Tibial artery (tissue), 4 donors: ENCODE measurements around the gene PARD3B.

Experiments used
- DNase-seq, 2 donors: peaks; one replicate each; pipeline ENCODE4 v3.0.0-alpha.2; 2019
- H3K27ac ChIP-seq, 2 donors: fragments of 200-600 bp; sonication (generic) in 1 of 2; 1 replicate in 1 of 2; 2 replicates in 1 of 2; pipeline ENCODE4 v1.5.1; 2018 to 2019; ENCODE audit warnings: mild to moderate bottlenecking in 1 of 2
- H3K27me3 ChIP-seq, 2 donors: fragments of 200-600 bp; sonication (generic) in 1 of 2; one replicate each; pipeline versions ENCODE4 v1.5.1 to v1.6.0; 2016 to 2019
- H3K36me3 ChIP-seq, 3 donors: fragments of 200-600 bp; sonication (generic) in 2 of 3; one replicate each; pipeline ENCODE4 v1.5.1; 2016 to 2019; ENCODE audit warnings: mild to moderate bottlenecking in 2 of 3
- H3K4me1 ChIP-seq, 4 donors: fragments of 200-600 bp; sonication (generic) in 2 of 4; 1 replicate in 3 of 4; 2 replicates in 1 of 4; pipeline ENCODE4 v1.5.1; 2016 to 2019
- H3K4me3 ChIP-seq, 2 donors: fragments of 200-600 bp; sonication (generic) in 1 of 2; 1 replicate in 1 of 2; 2 replicates in 1 of 2; pipeline ENCODE4 v1.5.1; 2018 to 2019; ENCODE audit warnings: mild to moderate bottlenecking in 2 of 2
- H3K9me3 ChIP-seq, 3 donors: fragments of 200-600 bp; sonication (generic) in 1 of 3; one replicate each; pipeline ENCODE4 v1.5.1; 2016 to 2019
- intact Hi-C: fragments of 100-400 bp; cut with DNase I; formaldehyde crosslinking; loops from one replicate; pipeline ENCODE4 v1.15.0; 2023; ENCODE audit warnings: low total_unique reads
- TF ChIP-seq, protein P1 (sequence below), 2 experiments: fragments of 200-600 bp in 1 of 2; fragments of 450-650 bp in 1 of 2; IDR thresholded peaks; one replicate each; pipeline ENCODE4 v1.5.1; 2017 to 2019; ENCODE audit warnings: antibody characterized with exemption in 2 of 2, mild to moderate bottlenecking in 1 of 2, moderate library complexity in 1 of 2

The PARD3B gene

DNA sequence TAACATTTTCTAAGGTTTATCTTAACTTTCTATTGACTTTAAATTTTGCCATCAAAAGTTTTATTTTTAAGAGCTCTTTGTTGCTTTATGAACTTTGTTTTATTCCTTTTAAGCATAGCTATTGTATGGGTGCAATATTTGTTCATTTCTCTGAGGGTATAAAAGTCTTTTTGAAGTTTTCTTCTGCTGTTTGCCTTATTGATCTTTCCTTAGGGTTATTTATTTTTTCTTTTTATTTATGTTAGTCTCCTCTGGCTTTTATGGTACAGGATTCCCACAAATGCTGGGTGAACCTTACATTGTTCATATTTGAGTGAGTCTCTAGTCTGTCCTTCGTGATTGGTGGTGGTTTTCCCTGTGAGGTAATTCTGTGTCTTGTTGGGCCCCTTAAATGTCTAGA lies 68.4 kb downstream of the PARD3B start:
- no peak overlapping the region for H3K27ac ChIP-seq
- TF ChIP-seq, protein P1, sequence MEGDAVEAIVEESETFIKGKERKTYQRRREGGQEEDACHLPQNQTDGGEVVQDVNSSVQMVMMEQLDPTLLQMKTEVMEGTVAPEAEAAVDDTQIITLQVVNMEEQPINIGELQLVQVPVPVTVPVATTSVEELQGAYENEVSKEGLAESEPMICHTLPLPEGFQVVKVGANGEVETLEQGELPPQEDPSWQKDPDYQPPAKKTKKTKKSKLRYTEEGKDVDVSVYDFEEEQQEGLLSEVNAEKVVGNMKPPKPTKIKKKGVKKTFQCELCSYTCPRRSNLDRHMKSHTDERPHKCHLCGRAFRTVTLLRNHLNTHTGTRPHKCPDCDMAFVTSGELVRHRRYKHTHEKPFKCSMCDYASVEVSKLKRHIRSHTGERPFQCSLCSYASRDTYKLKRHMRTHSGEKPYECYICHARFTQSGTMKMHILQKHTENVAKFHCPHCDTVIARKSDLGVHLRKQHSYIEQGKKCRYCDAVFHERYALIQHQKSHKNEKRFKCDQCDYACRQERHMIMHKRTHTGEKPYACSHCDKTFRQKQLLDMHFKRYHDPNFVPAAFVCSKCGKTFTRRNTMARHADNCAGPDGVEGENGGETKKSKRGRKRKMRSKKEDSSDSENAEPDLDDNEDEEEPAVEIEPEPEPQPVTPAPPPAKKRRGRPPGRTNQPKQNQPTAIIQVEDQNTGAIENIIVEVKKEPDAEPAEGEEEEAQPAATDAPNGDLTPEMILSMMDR (IDR thresholded peaks at IDR 0.05): no peak
- H3K27me3 ChIP-seq: no peaks in the 10 kb centered on the region

DNA sequence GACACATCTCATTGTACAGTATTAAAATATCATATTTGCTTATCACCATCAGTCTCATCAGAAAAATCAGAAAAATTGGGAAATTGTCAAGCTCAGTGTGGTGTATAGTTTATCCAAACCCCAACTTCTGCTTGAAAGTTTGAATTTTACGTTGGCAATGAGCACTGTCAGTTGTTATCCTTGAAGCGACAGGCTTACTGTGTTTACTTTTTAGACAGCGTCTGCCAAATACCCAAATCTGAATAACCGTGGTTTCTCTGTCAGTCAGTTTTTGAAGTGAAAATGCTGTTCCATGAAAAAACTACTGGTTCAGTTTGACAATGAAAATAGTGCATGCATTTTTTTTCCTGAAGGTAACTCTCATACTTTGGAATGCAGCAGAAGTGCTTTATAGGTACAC lies 70.2 kb downstream of the PARD3B start:
- TF ChIP-seq, protein P1 (IDR thresholded peaks at IDR 0.05): no peak

More for the DNA sequence above, 68.4 kb downstream of the PARD3B start:
- Histone ChIP-seq H3K36me3 (no peaks in the 10 kb centered on the region), H3K9me3 (no peaks in the 10 kb centered on the region), H3K4me3 (no peak overlapping the region), H3K4me1 (peaks cover 0 to 36% (median 3%) of the 10 kb centered on the region in 4 donors)
- no peak for DNase-seq
- intact Hi-C loops: no loop called here

DNA sequence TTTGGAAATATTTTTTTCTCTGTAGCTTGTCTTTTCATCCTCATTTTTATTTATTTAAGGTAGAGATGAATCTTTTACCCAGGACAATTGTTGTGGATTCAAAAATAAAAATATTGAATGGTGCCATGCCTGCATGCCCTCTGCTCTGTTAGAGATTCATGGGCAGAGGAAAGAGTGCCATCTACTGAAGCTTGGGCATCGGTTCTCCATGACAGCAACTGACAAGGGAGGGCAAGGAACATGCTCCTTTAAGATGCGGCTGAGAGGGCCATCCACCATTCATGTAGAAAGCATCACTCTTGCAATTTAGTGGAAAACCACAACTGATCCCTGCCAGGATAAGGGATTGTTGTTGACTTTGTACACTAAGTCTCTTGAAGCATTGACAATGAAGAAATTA lies 79.9 kb downstream of the PARD3B start:
- no peak for DNase-seq
- H3K27ac ChIP-seq: no peak overlapping the region
- H3K4me3 ChIP-seq: no peak overlapping the region
- intact Hi-C loops: no loop called here
- H3K36me3 ChIP-seq: no peaks in the 10 kb centered on the region
- H3K9me3 ChIP-seq: no peaks in the 10 kb centered on the region
- H3K27me3 ChIP-seq: no peaks in the 10 kb centered on the region
- TF ChIP-seq, protein P1 (IDR thresholded peaks at IDR 0.05): no peak
- H3K4me1 ChIP-seq: no peaks in the 10 kb centered on the region

More for the DNA sequence above, 70.2 kb downstream of the PARD3B start:
- no peaks in the 10 kb centered on the region for H3K9me3 ChIP-seq
- H3K4me3 ChIP-seq: no peak overlapping the region
- H3K27ac ChIP-seq: no peak overlapping the region
- intact Hi-C loops: no loop called here
- DNase-seq: no peak
- no peaks in the 10 kb centered on the region for H3K27me3 ChIP-seq
- no peaks in the 10 kb centered on the region for H3K36me3 ChIP-seq
- H3K4me1 ChIP-seq: peaks cover 0 to 22% (median 3%) of the 10 kb centered on the region in 4 donors

DNA sequence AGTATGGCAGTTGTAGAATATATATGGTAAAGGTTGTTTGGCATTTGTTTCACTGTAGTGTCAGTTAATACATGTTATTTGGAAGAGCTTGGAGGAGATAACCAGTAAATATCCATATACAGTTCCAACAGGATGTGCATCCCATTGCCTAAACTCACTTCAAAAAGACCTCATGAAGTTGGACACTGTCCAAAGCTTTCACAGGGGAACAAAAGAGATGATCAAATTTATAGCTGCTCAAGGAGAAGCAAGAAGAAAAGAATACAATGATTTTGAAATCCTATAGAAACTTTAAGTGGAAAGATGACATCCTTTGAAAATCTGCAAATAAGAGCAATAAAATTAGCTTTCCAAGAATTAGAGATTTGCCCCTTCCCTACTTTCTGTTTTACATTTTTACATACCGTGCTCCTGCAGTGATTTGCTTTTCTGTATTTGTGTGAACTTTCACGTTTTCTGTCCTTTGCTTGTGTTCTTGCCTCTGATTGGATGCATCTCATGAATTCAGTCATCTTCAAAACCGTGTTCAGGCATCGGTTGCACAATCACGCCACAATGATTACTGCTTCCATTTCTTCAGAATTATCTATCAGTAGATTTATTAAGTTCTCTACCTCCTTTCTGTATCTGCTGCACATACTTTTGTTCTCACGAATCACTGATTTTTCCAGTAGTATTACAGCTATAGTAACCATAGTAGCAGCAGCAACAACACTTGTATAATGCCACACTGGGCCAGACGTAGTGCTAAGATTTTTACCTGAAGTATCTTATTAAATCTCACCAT lies 83.8 kb downstream of the PARD3B start:
- no peak for DNase-seq
- Histone ChIP-seq H3K27me3 (no peaks in the 10 kb centered on the region), H3K27ac (no peak overlapping the region), H3K9me3 (no peaks in the 10 kb centered on the region), H3K4me1 (no peaks in the 10 kb centered on the region), H3K36me3 (no peaks in the 10 kb centered on the region), H3K4me3 (no peak overlapping the region)
- intact Hi-C loops: no loop called here
- TF ChIP-seq, protein P1 (IDR thresholded peaks at IDR 0.05): no peak

DNA sequence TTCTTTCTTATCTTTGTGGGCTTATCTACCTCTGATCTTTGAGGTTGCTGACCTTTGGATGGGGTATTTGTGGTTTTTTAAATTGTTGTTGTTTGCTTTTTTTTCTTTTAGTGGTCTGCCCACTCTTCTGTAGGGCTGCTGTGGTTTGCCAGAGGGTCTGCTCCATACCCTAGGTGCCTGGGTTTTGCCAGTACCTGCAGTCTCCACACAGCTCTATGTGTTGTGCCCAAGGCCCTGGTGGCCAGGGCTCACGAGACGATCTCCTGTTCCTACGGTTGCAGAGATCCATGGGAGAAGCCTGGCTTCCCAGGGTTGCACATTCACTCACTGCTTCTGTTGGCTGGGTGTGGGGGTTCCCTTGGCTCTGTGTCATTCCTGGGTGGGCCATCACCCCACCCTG lies 87.1 kb downstream of the PARD3B start:
- TF ChIP-seq, protein P1 (IDR thresholded peaks at IDR 0.05): no peak
- H3K4me1 ChIP-seq: no peaks in the 10 kb centered on the region
- no peak overlapping the region for H3K27ac ChIP-seq
- H3K27me3 ChIP-seq: no peaks in the 10 kb centered on the region
- no peak overlapping the region for H3K4me3 ChIP-seq
- no peak for DNase-seq
- no peaks in the 10 kb centered on the region for H3K36me3 ChIP-seq
- H3K9me3 ChIP-seq: no peaks in the 10 kb centered on the region
- intact Hi-C loops: no loop called here
